ENCODE measurements around the gene SCFD2. TPM values are rescaled to one million over a fixed set of nuclear protein-coding genes. Genes with fewer than 3 reads are reported as not detected.

SCFD2 gene
- total RNA-seq, 1 donor from 2014 or later: 10.7 TPM

- TF ChIP-seq CTCF (IDR thresholded peaks at IDR 0.05): peak; percentile 93
- H3K4me3 Mint-ChIP-seq (ENCODE audit: unreplicated experiment): no peak overlapping the region
- no peaks in the 10 kb centered on the region for H3K9me3 Mint-ChIP-seq (ENCODE audit: low read depth)
- no peak overlapping the region for H3K27ac Mint-ChIP-seq (ENCODE audit: unreplicated experiment)
- H3K4me1 Mint-ChIP-seq (ENCODE audit: low read depth): peaks cover 12% of the 10 kb centered on the region
- no peak for DNase-seq (ENCODE audit: low spot score)
- H3K36me3 Mint-ChIP-seq (ENCODE audit: low read depth): no peaks in the 10 kb centered on the region
- H3K27me3 Mint-ChIP-seq (ENCODE audit: low read depth): no peaks in the 10 kb centered on the region
These were observed 383.5 kb downstream of the SCFD2 start for GRCh38 chr4:52982255-52982945.

DNA sequence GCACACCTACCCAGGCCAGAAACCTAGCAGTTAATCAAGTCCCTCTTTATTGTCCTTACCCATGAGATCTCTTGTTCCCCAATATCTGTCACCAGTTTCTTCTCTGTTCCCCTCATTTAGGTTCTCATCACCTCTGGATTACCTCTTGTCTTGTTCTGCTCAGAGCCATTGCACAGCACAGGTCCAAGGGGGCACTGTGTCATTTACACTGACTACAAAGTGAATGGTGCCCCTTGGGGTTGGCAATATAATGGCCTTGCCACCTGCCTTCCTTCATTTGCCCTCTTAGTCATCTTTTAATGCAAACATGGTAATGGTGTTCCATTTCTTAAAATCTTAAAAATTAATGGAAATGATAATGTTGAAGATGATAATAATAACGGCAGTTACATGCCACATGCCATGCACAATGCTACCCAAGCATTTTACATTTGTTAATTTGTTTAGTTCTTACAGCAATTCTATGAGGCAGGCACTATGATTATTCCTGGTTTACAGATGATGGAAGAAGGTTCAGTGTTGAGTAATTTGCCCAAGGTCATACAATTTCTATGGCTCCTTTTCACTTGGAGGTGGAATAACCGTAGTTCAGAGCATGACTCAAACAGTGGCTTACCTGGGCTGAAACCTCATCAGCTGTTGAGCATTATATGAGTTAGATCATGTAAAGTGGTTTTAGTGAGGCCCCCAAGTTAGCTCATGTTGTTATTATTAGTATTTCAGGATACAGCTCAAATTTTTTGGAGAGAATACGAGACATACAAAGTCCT lies 385.9 kb downstream of the SCFD2 start:
- no peak for DNase-seq (ENCODE audit: low spot score)
- no peak overlapping the region for H3K4me3 Mint-ChIP-seq (ENCODE audit: unreplicated experiment)
- no peak for TF ChIP-seq CTCF (IDR thresholded peaks at IDR 0.05)
- H3K27me3 Mint-ChIP-seq (ENCODE audit: low read depth): no peaks in the 10 kb centered on the region
- no peaks in the 10 kb centered on the region for H3K9me3 Mint-ChIP-seq (ENCODE audit: low read depth)
- peaks cover 19% of the 10 kb centered on the region for H3K4me1 Mint-ChIP-seq (ENCODE audit: low read depth)
- H3K27ac Mint-ChIP-seq (ENCODE audit: unreplicated experiment): no peak overlapping the region
- no peaks in the 10 kb centered on the region for H3K36me3 Mint-ChIP-seq (ENCODE audit: low read depth)

GRCh38 chr4:52979020-52979419 lies 386.8 kb downstream of the SCFD2 start:
- Mint-ChIP-seq H3K27me3 (ENCODE audit: low read depth) (no peaks in the 10 kb centered on the region), H3K27ac (ENCODE audit: unreplicated experiment) (no peak overlapping the region), H3K4me1 (ENCODE audit: low read depth) (peaks cover 14% of the 10 kb centered on the region), H3K36me3 (ENCODE audit: low read depth) (no peaks in the 10 kb centered on the region), H3K4me3 (ENCODE audit: unreplicated experiment) (no peak overlapping the region), H3K9me3 (ENCODE audit: low read depth) (no peaks in the 10 kb centered on the region)
- no peak for TF ChIP-seq CTCF (IDR thresholded peaks at IDR 0.05)
- no peak for DNase-seq (ENCODE audit: low spot score)

GRCh38 chr4:52977252-52977651 lies 388.6 kb downstream of the SCFD2 start:
- no peak for TF ChIP-seq CTCF (IDR thresholded peaks at IDR 0.05)
- Mint-ChIP-seq H3K9me3 (ENCODE audit: low read depth) (no peaks in the 10 kb centered on the region), H3K27ac (ENCODE audit: unreplicated experiment) (no peak overlapping the region), H3K4me1 (ENCODE audit: low read depth) (peaks cover 8% of the 10 kb centered on the region), H3K27me3 (ENCODE audit: low read depth) (no peaks in the 10 kb centered on the region), H3K36me3 (ENCODE audit: low read depth) (no peaks in the 10 kb centered on the region), H3K4me3 (ENCODE audit: unreplicated experiment) (no peak overlapping the region)
- DNase-seq (ENCODE audit: low spot score): no peak

DNA sequence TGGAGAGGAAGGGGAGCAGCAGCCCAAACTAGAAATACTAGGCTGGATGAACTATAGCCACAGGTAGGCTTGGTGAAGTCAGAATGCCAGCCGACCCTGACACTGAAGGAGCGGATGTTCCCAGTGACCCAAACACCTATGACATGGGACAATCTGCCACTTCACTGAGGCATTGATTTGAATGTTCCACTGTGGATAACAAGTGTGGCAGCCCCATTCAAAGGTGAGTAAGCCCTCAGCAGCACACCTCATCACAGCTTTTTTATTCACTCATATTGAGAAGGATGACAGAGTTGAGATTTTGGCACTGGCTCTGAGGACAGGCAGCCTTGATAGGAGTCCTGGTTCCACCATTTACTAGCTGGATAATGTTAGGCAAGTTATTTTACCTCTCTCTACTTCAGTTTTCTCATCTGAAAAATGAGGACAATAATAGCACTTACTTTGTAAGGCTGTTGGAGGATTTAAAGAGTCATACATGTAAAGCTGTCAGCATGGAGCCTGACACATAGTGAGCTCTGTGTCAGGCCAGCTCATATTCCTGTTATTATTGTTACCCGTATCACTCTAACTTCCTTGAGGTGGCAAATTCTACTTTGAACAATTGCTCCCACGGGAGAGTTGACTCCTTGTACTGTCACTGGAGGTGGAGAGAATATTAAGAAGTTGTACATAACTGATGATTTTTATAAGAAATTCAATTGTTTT lies 389.2 kb downstream of the SCFD2 start:
- H3K36me3 Mint-ChIP-seq (ENCODE audit: low read depth): no peaks in the 10 kb centered on the region
- H3K4me1 Mint-ChIP-seq (ENCODE audit: low read depth): peaks cover 8% of the 10 kb centered on the region
- H3K9me3 Mint-ChIP-seq (ENCODE audit: low read depth): peaks cover 3% of the 10 kb centered on the region
- H3K27me3 Mint-ChIP-seq (ENCODE audit: low read depth): no peaks in the 10 kb centered on the region
- H3K27ac Mint-ChIP-seq (ENCODE audit: unreplicated experiment): no peak overlapping the region
- DNase-seq (ENCODE audit: low spot score): no peak
- H3K4me3 Mint-ChIP-seq (ENCODE audit: unreplicated experiment): no peak overlapping the region
- TF ChIP-seq CTCF (IDR thresholded peaks at IDR 0.05): no peak
